Measurements from ENCODE around the gene SLC16A13.
"Not testable (repeated sequence)": the region's sequence is repeated elsewhere in the genome, so short reads cannot be mapped to it uniquely, and the experiment has no call there.

The SLC16A13 gene, protein sequence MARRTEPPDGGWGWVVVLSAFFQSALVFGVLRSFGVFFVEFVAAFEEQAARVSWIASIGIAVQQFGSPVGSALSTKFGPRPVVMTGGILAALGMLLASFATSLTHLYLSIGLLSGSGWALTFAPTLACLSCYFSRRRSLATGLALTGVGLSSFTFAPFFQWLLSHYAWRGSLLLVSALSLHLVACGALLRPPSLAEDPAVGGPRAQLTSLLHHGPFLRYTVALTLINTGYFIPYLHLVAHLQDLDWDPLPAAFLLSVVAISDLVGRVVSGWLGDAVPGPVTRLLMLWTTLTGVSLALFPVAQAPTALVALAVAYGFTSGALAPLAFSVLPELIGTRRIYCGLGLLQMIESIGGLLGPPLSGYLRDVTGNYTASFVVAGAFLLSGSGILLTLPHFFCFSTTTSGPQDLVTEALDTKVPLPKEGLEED

DNA sequence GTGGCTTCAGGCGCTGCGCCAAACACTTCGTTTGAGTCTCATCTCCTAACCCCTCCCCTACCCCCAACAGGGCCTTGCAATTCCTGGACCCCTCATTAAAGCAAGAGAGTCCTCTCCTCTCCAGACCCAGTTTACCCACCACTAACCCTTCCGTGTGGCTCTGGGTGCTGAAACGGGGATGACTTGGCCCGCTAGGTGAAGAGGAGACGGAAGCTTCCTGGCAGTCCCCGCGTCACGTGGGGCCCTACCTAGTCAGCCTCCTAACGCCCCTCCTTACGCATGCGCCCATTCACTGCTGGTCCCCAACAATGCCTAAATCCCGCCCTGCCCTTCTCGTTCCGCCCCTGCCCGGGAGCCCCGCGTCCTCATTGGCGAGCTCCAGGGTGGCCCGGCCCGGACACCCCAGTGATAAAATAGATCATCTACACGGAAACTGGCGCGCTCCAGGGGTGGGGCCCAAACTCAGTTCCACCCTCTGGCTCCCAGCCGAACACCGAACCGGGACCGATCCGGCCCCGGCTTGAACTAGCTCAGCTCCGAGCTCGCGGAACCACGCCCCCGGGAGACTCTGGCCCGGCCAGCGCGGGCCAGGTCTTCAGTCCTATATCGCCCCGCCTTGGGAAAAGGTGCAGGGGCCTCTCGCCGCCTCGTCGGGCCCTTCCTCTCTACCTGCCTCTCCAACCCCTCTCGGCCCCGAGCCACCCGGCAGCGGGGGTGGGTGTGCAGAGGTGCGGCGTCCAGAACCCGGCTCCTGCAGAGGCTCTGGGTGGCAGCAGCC lies at the start of gene SLC16A13:
Gene SLC16A13 (plus strand): TSS at position 425 of the 778 bp plus-strand sequence. CDS start 368 bp downstream, outside the sequence.
- peaks cover 30% of the 10 kb centered on the region for H3K4me1 Mint-ChIP-seq
- H3K27me3 Mint-ChIP-seq = no peaks in the 10 kb centered on the region
- ATAC-seq (ENCODE audit: low read depth) = peak; percentile 92
- peak; percentile 90 to 96 for DNase-seq (ENCODE audit: low spot score in 2 of 2)
- H3K27ac Mint-ChIP-seq = peak within 1 kb of the TSS; percentile 97
- H3K9me3 Mint-ChIP-seq = no peaks in the 10 kb centered on the region
- peak within 1 kb of the TSS; percentile 92 for H3K4me3 Mint-ChIP-seq
- peaks cover 4% of the 10 kb centered on the region for H3K36me3 Mint-ChIP-seq

DNA sequence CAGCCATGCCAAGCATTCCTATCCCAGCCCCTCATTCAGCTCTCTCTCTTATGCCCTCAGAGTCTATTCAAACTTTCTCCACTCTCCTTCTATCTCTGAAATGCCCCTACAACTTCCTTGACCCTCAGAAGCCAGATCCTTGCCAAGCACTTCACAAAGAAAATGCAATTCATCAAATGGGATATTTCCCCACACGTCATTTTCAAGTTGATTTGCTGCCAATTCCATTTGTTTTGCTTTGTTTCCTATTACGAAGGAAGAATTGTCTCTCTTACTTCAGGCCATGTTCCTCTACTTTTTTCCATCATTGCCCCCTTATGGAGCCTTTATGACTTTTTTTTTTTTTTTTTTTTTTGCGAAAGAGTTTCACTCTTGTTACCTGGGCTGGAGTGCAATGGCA lies 49.1 kb upstream of the SLC16A13 start:
- no peak overlapping the region for H3K27ac Mint-ChIP-seq
- H3K9me3 Mint-ChIP-seq = no peaks in the 10 kb centered on the region
- no peak overlapping the region for H3K4me3 Mint-ChIP-seq
- H3K27me3 Mint-ChIP-seq = no peaks in the 10 kb centered on the region
- no peaks in the 10 kb centered on the region for H3K4me1 Mint-ChIP-seq
- DNase-seq (ENCODE audit: low spot score in 2 of 2) (no peak), ATAC-seq (ENCODE audit: low read depth) (no peak)
- peaks cover 9% of the 10 kb centered on the region for H3K36me3 Mint-ChIP-seq

DNA sequence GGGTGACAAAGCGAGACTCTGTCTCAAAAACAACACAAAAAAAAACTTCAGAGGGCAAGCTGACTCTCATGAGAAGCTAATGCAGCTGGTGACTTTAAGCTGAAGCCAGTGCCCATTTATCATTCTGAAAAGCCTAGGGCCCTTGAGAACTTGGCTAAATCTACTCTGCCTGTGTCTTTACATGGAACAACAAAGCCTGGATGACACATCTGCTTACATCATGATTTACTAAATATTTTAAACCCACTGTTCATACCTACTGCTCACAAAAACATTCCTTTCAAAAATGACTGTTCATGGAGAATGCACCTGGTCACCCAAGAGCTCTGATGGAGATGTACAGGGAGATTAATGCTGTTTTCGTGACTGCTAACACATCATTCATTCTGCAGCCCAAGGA lies 46.0 kb upstream of the SLC16A13 start:
- DNase-seq (ENCODE audit: low spot score in 2 of 2) (no peak), ATAC-seq (ENCODE audit: low read depth) (no peak)
- Mint-ChIP-seq H3K4me1 (no peaks in the 10 kb centered on the region), H3K27ac (no peak overlapping the region), H3K27me3 (no peaks in the 10 kb centered on the region), H3K4me3 (no peak overlapping the region), H3K36me3 (peaks cover 10% of the 10 kb centered on the region), H3K9me3 (no peaks in the 10 kb centered on the region)

DNA sequence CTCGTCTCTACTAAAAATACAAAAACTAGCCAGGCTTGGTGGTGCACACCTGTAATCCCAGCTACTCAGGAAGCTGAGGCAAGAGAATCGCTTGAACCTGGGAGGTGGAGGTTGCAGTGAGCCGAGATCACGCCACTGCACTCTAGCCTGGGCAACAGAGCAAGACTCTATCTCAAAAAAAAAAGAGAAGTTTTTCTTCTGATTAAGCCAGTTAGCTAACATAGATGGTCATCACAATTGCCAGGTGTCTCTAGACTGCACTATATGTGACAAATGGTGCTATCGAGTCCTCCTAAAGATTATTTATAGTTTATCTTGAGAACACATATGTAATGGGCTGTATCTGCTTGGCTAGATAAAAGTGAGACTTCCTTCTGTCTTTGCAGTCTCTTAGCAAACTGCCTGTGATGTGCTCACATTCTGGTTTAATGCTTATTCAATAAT lies 42.2 kb upstream of the SLC16A13 start:
- Mint-ChIP-seq H3K27ac (peak overlapping the region; percentile 14), H3K36me3 (peaks cover 17% of the 10 kb centered on the region)
- not testable (repeated sequence) for H3K4me1 Mint-ChIP-seq; H3K9me3 Mint-ChIP-seq; H3K4me3 Mint-ChIP-seq; DNase-seq (ENCODE audit: low spot score in 2 of 2); H3K27me3 Mint-ChIP-seq; ATAC-seq (ENCODE audit: low read depth)

DNA sequence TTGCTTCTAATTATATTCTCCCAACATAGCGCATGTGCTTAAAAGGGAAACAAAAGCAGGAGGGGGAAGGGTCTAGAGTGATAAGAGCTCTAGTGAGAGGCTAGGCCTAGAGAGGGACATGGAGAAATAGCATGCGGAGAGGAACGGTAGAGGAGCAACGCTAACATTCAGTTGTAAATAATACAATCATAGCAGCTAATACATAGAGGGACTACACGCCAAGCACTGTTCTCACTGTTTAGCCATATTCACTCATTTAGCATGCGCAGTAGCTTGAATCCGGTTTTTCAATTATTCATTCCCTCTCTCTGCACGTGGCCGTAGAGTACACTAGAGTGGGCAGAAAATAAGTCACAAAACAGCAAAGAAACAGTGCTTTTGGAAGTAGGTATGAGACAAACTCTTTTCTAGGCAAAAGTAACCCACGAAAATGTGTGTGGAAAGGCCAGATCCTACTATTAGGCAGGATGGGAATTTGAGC lies 41.7 kb upstream of the SLC16A13 start:
- Mint-ChIP-seq H3K27me3 (no peaks in the 10 kb centered on the region), H3K36me3 (peaks cover 17% of the 10 kb centered on the region), H3K27ac (peak overlapping the region; percentile 14), H3K4me1 (peaks cover 3% of the 10 kb centered on the region), H3K4me3 (no peak overlapping the region), H3K9me3 (no peaks in the 10 kb centered on the region)
- DNase-seq (ENCODE audit: low spot score in 2 of 2) (no peak), ATAC-seq (ENCODE audit: low read depth) (no peak)

DNA sequence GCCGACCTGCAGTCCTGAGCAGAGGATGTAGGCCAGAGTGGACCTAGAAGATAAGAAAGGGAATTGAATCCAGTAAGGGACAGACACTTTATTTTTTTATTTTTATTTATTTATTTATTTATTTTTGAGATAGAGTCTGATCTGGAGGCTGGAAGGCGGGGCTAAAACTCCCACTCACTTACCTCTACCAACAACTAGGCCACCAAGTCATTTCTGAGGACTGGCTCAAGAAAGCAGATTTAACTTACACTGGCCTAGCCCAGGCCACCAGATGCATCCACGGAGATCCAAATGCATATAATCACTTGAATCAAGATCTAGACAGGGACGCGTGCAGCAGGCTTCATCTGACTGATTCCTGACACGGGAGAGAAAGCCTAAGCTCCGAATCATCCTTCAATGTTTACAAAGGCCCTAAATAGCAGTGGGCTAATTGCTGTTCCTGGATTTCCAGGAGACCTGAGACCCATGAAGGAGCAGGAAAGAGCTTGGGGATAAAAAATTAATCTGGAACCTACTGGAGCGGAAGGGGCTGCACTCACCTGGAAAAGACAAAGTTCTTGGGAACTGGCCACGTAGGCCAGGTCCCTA lies 41.1 kb upstream of the SLC16A13 start:
- Mint-ChIP-seq H3K9me3 (no peaks in the 10 kb centered on the region), H3K27me3 (no peaks in the 10 kb centered on the region), H3K27ac (no peak overlapping the region), H3K4me3 (no peak overlapping the region), H3K4me1 (peaks cover 3% of the 10 kb centered on the region), H3K36me3 (peaks cover 23% of the 10 kb centered on the region)
- no peak for ATAC-seq (ENCODE audit: low read depth)
- DNase-seq (ENCODE audit: low spot score in 2 of 2) = no peak

DNA sequence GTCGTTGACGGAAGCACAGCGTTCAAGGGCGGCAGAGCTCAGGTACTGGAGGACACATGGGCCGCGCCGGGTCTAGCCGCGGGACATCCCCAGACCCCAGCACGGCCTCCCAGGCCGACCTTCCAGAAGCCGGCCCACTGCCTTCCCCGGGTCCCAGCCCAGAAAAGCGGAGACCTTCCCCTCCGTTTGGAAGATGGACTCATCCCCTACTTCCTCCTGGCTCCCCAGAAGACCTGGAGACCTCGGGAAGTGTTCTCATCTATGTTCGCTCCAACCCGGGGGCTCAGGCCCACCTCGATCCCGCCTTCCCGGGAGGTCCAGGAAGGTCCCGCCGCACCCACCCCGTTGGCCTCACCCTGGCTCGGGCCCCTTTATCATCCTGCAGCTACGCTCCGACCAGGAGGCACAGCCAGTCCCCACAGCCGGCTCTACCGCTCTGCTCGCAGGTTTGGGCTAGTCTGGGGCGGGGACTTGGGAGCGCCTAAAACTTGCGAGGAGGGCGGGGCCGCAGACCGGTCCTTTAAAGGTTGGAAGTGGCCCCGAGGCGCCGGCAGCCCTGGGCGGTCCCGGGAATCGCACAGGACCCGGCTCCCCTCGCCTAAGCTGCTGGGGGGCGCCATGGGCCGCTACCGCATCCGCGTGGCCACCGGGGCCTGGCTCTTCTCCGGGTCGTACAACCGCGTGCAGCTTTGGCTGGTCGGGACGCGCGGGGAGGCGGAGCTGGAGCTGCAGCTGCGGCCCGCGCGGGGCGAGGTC lies 40.1 kb upstream of the SLC16A13 start, which contains the start of gene ALOX12:
Gene ALOX12 (plus strand): TSS at position 550 of the 756 bp plus-strand sequence. CDS start 69 bp downstream, at position 619.
- Mint-ChIP-seq H3K36me3 (peaks cover 27% of the 10 kb centered on the region), H3K27ac (no peak within 1 kb of the TSS), H3K9me3 (no peaks in the 10 kb centered on the region), H3K4me3 (no peak within 1 kb of the TSS), H3K4me1 (peaks cover 3% of the 10 kb centered on the region), H3K27me3 (no peaks in the 10 kb centered on the region)
- DNase-seq (ENCODE audit: low spot score in 2 of 2) = no peak
- no peak for ATAC-seq (ENCODE audit: low read depth)

DNA sequence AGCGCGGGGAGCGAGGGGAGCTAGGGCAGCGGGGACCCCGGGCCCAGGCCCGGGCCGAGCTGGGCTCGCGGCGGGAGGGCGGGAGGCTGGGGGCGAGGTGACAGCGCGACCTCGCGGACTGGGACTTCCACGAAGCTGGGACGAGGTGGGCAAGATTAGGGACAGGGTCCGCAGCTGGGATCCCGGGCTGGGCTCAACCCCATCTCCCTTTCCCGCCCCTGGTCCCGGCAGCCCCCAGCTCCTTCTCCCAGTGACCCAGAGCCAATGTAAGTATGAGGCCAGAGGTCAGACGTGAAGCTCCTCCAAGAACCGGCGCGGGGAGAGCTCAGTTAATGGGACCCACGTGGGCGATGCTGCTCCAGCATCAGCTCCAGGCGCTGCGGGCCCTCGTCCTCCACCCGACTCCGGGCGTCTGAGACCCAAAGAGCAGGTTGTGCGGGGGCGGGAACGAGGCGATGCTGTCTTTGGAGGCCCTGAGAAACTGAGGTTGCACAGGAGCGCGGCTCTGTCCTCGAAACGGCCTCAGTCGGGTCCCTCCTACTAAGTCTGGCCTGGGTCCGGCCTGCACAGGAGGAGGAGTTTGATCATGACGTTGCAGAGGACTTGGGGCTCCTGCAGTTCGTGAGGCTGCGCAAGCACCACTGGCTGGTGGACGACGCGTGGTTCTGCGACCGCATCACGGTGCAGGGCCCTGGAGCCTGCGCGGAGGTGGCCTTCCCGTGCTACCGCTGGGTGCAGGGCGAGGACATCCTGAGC lies 39.4 kb upstream of the SLC16A13 start:
- no peak for ATAC-seq (ENCODE audit: low read depth)
- Mint-ChIP-seq H3K27me3 (no peaks in the 10 kb centered on the region), H3K4me3 (no peak overlapping the region), H3K4me1 (peaks cover 3% of the 10 kb centered on the region), H3K27ac (no peak overlapping the region), H3K9me3 (no peaks in the 10 kb centered on the region), H3K36me3 (peaks cover 32% of the 10 kb centered on the region)
- no peak for DNase-seq (ENCODE audit: low spot score in 2 of 2)

DNA sequence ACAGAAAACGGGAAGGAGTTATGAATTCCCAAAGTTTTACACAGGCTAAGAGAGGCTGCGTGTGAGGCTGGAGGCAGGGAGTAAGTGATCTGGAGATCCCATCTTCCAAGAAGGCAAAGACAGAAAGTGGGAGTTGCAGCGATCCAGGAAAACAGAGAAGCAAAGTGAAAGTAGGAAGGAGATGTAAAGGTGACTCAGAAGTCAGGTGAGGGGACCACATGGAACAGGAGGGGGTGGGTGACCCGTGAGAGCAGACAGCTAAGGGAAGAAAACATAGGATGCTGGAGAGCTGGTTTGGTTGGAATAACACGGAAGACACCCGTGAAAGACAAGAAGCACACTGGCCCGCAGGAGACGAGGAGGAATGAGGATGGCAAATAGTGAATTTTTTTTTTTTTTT lies 38.6 kb upstream of the SLC16A13 start:
- DNase-seq (ENCODE audit: low spot score in 2 of 2) (no peak), ATAC-seq (ENCODE audit: low read depth) (no peak)
- Mint-ChIP-seq H3K4me3 (no peak overlapping the region), H3K36me3 (peaks cover 37% of the 10 kb centered on the region), H3K9me3 (no peaks in the 10 kb centered on the region), H3K27me3 (no peaks in the 10 kb centered on the region), H3K4me1 (peaks cover 7% of the 10 kb centered on the region), H3K27ac (no peak overlapping the region)

DNA sequence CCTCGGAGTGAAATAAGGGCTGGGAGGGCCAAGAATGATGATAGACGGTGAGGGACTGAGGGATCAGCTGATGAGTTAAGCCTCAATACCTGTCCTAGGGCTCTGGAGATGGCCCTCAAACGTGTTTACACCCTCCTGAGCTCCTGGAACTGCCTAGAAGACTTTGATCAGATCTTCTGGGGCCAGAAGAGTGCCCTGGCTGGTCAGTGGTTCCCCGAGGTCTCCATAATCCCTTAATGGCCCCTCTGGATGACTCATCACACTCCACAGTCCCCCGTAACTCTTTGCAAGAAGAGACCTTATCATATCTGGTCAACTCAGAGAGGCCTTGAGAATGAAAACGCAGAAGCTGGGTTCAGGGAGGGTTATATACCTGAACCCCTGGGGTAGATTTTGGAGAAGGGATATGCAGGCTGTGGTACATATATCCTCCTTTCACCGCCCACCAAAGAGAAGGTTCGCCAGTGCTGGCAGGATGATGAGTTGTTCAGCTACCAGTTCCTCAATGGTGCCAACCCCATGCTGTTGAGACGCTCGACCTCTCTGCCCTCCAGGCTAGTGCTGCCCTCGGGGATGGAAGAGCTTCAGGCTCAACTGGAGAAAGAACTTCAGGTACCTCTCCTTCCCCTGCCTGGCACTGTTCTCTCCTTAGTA lies 36.8 kb upstream of the SLC16A13 start:
- no peaks in the 10 kb centered on the region for H3K9me3 Mint-ChIP-seq
- ATAC-seq (ENCODE audit: low read depth) (no peak), DNase-seq (ENCODE audit: low spot score in 2 of 2) (no peak)
- no peak overlapping the region for H3K27ac Mint-ChIP-seq
- peaks cover 7% of the 10 kb centered on the region for H3K4me1 Mint-ChIP-seq
- H3K27me3 Mint-ChIP-seq = no peaks in the 10 kb centered on the region
- H3K36me3 Mint-ChIP-seq = peaks cover 44% of the 10 kb centered on the region
- no peak overlapping the region for H3K4me3 Mint-ChIP-seq

DNA sequence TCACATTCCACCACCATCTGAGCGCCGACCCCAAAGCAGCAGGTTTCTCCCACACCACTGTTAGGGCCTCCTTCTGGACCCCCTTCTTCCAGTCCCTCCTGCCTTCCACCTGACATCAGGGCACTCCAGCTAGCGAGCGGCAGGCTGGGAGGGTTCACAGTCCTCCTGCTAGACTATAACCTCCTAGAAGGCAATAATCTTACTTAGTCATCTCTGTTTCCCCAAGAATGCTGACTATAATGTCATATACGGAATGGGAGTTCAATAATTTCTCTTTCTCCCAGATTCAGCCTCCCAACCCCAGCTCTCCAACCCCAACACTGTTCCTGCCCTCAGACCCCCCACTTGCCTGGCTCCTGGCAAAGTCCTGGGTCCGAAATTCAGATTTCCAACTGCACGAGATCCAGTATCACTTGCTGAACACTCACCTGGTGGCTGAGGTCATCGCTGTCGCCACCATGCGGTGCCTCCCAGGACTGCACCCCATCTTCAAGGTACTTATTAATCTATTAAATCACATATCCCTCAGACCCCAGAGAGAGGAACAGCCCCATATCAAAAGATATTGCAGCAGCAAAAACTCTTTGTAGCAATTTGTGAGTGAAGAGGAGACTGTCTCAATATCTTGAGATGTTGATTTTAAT lies 34.4 kb upstream of the SLC16A13 start:
- Mint-ChIP-seq H3K36me3 (peaks cover 42% of the 10 kb centered on the region), H3K27ac (no peak overlapping the region), H3K4me3 (no peak overlapping the region), H3K27me3 (no peaks in the 10 kb centered on the region), H3K9me3 (no peaks in the 10 kb centered on the region), H3K4me1 (peaks cover 9% of the 10 kb centered on the region)
- DNase-seq (ENCODE audit: low spot score in 2 of 2) = no peak
- ATAC-seq (ENCODE audit: low read depth) = no peak

DNA sequence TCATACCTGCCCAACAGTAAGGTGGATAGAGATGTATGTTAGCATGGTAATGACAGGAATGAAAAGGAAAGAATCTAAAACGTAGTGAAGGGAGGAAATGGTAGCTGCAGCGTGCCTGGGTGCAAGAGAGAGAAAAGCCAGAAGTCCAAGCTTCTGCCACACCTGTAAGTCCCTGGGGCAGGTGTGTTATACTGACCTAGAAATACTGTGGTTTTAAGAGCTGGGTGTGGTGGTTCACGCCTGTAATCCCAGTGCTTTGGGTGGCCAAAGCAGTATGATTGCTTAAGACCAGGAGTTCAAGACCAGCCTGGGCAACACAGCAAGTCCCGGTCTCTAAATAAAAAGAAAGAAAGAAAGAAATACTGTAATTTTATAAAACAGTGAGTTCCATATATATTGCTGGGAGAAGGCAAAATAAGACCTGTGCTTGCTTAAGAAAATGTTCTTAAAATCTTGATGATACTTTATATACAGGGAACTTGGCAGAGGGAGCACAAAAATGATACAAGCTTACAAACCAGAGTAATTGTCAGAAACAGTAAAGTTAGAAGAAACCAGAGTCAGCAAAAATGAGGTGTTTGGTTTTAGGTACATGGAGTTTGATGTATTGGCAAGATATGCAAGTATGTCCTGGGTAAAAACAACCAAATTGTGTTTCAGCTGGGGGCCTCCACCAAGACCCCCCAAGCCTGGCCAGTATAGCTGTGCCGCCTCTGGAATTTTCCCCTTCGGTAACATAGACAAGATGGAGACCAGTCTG lies 33.3 kb upstream of the SLC16A13 start:
- no peak overlapping the region for H3K4me3 Mint-ChIP-seq

More for the DNA sequence above, 33.3 kb upstream of the SLC16A13 start:
- H3K27me3 Mint-ChIP-seq = no peaks in the 10 kb centered on the region
- H3K4me1 Mint-ChIP-seq = peaks cover 16% of the 10 kb centered on the region
- H3K9me3 Mint-ChIP-seq = no peaks in the 10 kb centered on the region
- H3K36me3 Mint-ChIP-seq = peaks cover 36% of the 10 kb centered on the region
- H3K27ac Mint-ChIP-seq = no peak overlapping the region
- ATAC-seq (ENCODE audit: low read depth) (no peak), DNase-seq (ENCODE audit: low spot score in 2 of 2) (no peak)

Measured in memory B cell (primary cell).